SK-N-SH (cell line): ENCODE results near the gene SCYL2.

Source experiments
- POLR2AphosphoS5 ChIP-seq: IDR thresholded peaks from 2 replicates; pipeline ENCODE4 v1.6.1; 2012; ENCODE audit warnings: low read depth, low read length
- SMC3 ChIP-seq: IDR thresholded peaks from 2 replicates; pipeline ENCODE4 v1.6.1; 2012; ENCODE audit warnings: low read depth, low read length, improper control_type of control experiment
- TF ChIP-seq, protein P1 (sequence below): fragments of 150-350 bp; IDR thresholded peaks from 2 replicates; pipeline ENCODE4 v1.6.1; 2017; ENCODE audit warnings: antibody characterized with exemption, low read length, low read depth, borderline replicate concordance
- TF ChIP-seq, protein P2 (sequence below): IDR thresholded peaks from 2 replicates; pipeline ENCODE4 v1.6.1; 2012; ENCODE audit warnings: mild to moderate bottlenecking, low read depth, low read length, moderate library complexity
- TF ChIP-seq, protein P3 (sequence below): fragments of 200-600 bp; sonication (generic); IDR thresholded peaks from 2 replicates; pipeline ENCODE4 v1.6.1; 2017; ENCODE audit warnings: antibody characterized with exemption, mild to moderate bottlenecking, moderate library complexity

DNA sequence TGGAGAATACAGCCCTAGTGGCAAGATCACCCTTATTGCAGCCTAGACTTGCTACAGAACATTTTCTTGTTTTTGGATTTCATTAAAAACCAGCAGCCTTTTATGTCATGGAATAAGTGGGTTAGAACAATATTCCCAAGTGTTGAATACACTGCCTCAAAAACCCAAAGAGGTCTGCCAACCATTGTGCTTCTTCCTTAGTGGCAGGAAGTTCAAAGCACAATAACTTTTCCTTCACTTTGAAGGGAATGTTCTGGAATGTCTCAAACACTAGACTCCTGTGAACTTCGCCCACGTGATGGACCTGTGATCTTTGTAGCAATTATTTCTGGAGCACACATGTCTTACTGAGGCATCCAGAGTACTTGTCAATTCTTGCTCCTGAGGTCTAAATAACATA lies 98.4 kb downstream of the SCYL2 start:
- TF ChIP-seq, protein P1, sequence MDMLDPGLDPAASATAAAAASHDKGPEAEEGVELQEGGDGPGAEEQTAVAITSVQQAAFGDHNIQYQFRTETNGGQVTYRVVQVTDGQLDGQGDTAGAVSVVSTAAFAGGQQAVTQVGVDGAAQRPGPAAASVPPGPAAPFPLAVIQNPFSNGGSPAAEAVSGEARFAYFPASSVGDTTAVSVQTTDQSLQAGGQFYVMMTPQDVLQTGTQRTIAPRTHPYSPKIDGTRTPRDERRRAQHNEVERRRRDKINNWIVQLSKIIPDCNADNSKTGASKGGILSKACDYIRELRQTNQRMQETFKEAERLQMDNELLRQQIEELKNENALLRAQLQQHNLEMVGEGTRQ, result no peak
- TF ChIP-seq POLR2AphosphoS5 (no peak), SMC3 (no peak)
- TF ChIP-seq, protein P2, sequence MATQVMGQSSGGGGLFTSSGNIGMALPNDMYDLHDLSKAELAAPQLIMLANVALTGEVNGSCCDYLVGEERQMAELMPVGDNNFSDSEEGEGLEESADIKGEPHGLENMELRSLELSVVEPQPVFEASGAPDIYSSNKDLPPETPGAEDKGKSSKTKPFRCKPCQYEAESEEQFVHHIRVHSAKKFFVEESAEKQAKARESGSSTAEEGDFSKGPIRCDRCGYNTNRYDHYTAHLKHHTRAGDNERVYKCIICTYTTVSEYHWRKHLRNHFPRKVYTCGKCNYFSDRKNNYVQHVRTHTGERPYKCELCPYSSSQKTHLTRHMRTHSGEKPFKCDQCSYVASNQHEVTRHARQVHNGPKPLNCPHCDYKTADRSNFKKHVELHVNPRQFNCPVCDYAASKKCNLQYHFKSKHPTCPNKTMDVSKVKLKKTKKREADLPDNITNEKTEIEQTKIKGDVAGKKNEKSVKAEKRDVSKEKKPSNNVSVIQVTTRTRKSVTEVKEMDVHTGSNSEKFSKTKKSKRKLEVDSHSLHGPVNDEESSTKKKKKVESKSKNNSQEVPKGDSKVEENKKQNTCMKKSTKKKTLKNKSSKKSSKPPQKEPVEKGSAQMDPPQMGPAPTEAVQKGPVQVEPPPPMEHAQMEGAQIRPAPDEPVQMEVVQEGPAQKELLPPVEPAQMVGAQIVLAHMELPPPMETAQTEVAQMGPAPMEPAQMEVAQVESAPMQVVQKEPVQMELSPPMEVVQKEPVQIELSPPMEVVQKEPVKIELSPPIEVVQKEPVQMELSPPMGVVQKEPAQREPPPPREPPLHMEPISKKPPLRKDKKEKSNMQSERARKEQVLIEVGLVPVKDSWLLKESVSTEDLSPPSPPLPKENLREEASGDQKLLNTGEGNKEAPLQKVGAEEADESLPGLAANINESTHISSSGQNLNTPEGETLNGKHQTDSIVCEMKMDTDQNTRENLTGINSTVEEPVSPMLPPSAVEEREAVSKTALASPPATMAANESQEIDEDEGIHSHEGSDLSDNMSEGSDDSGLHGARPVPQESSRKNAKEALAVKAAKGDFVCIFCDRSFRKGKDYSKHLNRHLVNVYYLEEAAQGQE, result no peak
- TF ChIP-seq, protein P3, sequence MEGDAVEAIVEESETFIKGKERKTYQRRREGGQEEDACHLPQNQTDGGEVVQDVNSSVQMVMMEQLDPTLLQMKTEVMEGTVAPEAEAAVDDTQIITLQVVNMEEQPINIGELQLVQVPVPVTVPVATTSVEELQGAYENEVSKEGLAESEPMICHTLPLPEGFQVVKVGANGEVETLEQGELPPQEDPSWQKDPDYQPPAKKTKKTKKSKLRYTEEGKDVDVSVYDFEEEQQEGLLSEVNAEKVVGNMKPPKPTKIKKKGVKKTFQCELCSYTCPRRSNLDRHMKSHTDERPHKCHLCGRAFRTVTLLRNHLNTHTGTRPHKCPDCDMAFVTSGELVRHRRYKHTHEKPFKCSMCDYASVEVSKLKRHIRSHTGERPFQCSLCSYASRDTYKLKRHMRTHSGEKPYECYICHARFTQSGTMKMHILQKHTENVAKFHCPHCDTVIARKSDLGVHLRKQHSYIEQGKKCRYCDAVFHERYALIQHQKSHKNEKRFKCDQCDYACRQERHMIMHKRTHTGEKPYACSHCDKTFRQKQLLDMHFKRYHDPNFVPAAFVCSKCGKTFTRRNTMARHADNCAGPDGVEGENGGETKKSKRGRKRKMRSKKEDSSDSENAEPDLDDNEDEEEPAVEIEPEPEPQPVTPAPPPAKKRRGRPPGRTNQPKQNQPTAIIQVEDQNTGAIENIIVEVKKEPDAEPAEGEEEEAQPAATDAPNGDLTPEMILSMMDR, result no peak
